ENCODE data around the gene SEC11A.
"Not testable (repeated sequence)": the region's sequence is repeated elsewhere in the genome, so short reads cannot be mapped to it uniquely, and the experiment has no call there.

Gene SEC11A

DNA sequence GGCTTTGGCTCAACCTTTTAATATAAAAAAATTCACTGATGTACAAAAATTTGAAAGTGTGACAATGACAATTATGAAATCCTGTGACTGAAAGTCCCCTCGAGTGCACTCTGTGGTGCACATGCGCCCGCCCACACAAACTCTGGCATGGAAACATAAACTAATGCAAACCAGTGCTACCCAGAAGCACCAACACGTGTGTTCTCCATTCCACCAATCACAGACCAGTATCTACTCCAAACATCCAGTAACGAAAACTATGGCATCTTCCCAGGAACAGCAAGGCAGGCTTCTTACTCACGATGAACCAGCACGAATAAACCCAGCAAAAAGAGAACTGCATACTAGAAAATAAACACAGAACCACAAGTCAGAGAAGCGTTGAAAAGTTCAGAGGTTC lies 46.2 kb downstream of the SEC11A start:
- peak; percentile 31 for DNase-seq

DNA sequence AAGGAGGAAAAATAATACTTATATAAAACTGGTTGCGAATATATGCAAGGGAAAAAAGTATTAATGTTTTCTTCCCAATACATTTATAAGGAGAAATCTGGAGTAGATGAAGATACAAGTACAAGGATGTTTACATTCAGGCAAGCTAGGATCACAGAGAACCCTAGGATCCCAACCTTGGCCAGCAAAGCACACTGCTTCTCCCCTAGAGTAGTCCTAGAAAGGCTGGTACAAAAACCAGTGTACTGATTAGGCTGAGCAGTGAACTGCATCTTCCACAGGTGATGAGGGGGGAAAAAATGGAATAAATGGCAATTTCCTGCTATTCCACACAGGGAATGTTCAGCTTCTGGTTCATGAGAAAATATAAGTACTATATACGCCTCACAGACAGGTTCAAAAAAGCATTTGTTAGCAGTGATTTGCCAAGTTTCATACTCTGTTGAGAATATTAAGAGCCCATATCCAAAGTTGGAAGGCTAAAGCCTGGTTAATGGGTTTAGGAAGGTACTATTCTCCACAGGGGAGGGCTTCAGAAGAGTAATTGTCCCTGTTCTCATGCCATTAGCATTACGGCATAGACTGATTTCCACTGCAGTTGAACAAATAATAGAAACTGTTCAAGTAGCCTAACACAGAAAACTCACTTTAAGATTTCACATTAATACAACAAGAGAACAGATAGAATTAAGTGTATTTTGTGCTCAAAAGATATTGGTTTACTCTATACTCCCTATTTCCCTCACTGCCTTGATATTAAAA lies 47.5 kb downstream of the SEC11A start:
- no peak for DNase-seq

DNA sequence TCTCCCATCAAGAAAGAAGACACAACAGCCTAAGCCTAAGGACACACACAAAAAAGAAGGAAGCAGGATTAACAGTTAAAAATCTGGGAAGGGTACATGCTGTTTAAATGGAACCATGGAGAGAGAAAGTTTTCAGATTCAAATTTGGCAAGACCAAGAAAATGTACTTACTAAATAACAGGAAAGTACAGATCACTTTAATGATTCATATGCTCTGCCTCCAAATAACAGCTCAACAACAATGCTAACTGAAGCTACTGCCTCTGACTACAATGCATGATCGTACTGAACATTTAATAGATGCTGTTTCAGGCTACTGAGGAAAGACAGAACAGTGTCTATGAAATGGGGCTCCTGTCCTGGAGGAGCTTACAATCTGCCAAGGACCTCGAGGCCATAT lies 49.6 kb downstream of the SEC11A start:
- no peak for DNase-seq

DNA sequence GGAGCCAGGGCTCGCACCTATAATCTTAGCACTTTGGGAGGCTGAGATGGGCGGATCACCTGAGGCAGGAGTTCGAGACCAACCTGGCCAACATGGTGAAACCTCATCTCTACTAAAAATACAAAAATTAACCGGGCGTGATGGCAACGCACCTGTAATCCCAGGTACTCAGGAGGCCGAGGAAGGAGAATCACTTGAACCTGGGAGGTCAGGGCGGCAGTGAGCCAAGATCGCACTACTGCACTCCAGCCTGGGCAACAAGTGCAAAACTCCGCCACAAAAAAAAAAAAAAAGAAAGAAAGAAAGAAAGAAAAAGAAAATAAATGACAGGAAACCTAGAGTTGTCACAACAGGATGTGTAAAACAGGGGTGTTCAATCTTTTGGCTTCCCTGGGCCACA lies 54.9 kb downstream of the SEC11A start:
- no peak for DNase-seq

DNA sequence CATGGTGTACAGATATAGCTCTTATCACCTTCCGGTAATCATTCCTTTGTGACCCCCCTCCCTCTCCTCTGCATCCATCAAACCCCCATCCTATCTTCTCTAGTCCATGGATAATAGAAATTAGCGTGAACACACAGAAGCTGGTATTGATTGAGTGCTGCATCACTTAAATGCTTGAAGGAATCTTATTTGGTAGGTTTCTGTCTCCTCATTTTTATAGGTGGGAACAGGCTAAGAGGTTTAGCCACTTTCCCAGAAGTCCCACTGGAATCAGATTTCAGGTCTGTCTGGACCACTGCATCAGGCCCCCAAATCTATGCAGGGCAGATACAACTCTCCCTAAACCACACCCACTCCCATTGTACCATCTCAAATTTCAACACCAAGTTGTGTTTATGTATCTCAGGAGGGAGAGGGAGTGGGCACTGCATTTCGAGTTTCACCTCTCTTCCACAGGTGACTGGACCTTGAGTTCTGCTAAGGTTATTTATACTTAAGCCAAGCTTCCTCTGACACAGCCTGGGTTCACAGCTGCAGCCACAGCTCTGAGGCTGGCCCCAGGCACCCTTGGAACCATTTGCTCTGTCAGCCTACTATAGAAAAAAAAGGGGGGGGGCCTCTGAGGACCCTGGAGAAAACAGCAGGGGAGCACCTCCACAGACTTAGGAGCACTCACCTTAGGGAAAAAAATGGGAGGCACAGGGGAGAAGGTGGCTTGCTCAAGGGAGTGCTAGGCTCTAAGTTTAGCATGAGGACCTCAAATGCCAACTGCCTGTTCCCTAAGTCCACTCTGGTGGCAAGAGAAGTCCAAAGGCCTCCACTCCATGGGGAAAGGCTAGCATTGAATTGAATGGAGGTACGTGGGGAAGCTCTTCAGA lies 55.8 kb downstream of the SEC11A start:
- DNase-seq: no peak

DNA sequence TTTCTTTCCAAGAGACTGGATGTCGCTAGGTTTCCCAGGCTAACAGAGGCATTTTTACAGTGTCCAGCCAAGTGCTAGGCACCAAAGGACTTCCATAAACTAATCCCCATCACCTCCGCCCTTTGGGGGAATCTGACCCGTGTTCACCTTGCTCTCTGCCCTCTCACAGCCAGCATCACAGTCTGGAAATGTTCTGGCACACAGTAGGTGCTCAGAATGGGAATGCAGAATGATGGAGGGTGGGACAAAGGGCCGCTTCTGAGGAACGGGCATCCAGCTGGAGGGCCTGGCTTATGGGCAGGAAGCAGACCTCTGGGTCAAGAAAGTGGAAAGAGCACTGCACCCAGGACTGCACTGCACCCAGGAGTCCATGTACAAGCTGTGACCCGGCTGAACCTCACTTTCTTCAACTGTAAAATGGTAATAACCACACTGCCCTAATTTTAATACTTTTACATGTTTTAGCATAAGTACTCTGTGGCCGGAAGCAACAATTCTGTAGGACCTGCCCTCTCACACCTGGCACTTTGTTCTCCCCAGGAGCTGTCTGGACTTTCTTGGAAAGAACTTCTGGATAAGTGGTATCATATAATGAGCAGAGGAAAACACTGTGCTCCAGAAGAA lies 57.0 kb downstream of the SEC11A start:
- no peak for DNase-seq

DNA sequence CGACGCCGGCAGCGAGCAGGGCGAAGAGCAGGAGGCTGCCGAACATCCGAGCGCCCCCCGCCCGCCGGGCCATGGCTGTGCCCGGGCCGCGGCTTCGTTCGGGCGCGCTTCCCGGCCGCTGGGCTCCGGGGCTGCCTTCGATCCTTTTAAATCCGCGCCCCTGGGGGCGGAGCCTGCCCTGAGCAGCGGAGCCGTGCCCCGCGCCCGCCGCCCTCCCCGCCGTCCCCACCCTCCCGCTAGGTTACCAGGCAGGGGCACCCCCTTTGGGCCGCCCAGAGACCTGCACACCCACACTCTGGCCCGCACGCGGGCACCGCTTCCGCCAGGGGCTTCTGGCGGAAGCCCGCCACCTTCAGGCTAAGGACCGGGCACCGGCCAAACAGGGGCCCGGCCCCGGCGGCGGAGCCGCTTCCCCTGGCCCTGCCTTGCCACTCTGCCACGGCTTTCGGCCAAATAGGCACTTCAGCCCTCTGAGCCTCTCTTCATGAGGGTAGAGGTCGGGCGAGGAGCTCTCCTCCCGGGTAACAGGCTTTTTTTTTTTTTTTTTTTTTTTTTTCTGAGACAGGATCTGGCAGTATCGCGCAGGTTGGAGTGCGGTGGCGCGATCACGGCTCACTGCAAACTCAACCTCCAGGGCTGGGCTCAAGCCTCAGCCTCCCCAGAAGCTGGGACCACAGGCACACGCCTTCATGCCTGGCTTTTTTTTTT lies 57.7 kb downstream of the SEC11A start, which contains the start of gene NMB:
Gene NMB, minus strand, starts transcription at position 120 of the 708 bp plus-strand sequence. Its CDS starts 47 bp downstream, at position 73.
- DNase-seq: peak; percentile 78

DNA sequence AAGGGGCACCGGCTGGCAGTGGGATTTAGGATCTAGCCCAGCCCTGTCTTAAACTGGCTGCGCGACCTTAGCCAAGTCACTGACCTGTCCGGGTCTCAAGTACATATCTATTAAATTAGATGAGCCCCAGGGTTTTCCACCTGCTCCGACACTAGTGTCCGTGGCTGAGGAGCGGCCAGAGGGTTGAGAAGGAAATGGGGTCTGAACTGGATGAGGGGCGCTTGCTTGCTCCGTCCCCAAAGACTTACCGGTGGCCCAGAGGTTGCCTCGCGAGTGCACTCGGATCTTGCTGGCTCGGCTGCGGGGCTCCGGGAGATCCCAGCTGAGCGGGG lies 58.2 kb downstream of the SEC11A start:
- no peak for DNase-seq

DNA sequence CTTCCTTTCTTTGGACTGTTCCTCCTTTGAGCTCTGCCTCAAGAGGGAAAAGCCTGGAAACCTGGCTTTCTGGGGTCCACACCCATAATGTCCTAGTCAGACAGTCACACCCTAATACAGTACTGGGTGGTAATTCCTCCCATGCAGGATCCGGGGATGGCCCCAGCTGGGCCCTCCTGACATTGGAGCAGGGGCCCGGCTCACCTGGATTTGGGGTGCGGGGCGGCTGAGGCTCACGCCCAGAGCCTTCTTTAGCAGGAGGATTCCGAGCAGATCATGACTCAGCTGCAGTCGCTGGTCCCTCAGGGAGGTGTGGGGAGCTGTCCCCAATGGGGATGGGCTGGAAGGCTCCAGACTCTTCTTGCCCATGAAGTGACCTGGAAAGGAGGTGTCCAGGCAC lies 59.0 kb downstream of the SEC11A start:
- no peak for DNase-seq

DNA sequence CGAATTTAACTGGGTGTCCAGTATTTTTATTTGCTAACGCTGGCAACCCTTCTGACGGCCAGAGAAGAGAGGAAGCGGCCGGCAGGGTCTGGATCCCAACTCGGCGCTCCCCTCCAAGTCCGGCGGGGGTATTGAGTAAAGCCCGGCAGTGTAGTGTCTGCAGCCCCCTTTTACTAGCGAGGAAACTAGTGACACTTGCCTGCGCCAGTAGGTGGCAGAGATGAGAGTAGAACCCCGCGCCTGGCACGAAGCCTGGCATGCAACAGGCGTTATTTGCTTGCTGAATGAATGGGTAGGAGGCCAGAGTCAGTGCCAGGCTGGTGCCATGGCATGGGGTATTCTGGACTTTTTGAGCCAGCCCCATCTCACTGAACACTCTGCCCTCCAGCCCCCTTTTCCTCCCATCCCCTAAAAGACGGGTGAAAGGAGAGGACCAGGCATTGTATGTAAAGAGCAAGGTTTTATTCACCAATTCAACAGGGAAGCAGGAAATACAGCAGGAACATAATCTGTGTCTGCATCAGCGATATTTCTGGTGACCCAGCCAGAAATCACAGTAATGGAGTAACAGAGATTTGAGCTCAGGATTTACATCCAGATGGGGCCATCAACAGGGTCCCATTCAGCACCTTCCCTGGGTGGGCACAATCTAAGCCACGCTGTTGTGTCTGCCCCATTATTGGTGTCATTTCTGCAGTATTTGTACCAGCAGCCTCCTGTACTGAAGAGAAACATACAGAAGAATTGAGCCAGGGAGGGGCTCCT lies 61.1 kb downstream of the SEC11A start:
- peak; percentile 71 for DNase-seq

DNA sequence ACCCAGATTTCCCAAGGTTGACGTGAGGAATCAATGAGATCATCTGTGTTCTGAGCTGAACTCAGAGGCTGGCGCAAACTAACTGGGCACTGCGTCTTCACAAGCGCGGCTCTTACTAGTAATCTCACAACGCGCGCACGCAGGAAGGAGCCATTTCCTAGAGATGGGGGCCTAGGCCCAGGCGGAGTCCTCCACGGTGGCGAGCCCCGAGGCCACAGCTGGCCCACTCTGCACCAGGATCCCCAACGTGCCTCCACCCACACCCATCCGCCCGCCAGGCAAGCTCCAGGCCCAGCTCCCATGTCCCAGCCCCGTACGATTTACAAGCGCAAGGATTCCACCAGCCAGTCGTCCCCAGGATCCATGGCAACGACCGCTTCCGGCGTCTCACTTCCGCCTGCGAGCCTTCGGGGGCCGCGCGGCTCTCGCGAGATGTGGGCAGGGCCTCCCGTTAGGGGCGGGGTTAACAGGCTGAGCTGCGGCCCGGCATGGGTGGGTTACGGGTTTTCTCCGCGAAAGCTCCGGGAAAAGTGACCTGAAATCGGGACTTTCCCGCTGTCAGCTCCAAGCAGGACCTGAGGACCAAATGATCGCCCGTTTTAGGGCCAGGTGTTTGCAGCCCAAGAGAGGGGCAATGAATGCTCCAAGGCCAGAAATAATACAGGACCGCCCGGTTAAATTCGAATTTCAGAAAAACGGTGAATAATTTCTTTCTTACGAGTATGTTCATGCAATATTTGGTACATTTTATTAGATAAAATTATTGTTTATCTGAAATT lies 61.8 kb downstream of the SEC11A start, which contains the start of gene WDR73:
Gene WDR73, minus strand, starts transcription at position 374 of the 779 bp plus-strand sequence. Its CDS starts 9 bp downstream, at position 365.
- DNase-seq: peak; percentile 97

DNA sequence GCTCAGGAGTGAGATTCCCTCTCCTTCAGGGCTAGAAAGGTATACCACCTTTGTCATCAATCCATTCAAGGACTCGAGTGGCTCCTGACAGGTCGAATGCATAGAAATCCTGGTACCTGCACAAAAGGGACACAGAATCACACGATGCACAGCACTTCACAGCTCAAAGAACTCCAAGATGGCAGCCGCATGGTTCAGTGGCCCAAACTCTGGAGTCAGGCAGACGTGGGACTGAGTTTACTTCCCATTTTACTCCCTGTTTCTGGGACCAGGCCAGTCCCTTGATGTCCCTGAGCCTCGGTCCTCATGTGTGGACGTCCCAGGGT lies 62.4 kb downstream of the SEC11A start:
- no peak for DNase-seq

DNA sequence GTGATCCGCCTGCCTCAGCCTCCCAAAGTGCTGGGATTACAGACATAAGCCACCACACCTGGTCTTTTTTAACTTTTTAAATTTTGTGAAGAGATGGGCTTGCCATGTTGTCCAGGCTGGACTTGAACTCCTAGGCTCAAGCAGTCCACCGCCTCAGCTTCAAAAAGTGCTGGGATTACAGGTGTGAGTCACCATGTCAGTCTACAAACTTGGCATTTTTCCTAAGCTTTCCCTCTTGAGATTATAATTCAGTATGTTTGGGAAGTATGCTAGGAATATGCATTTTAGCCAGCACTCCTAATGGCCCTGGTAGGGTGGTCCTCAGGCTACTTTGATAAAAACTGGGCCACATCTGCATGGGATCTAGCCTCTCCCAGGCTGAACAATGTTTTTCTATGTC lies 66.2 kb downstream of the SEC11A start:
- DNase-seq: no peak

DNA sequence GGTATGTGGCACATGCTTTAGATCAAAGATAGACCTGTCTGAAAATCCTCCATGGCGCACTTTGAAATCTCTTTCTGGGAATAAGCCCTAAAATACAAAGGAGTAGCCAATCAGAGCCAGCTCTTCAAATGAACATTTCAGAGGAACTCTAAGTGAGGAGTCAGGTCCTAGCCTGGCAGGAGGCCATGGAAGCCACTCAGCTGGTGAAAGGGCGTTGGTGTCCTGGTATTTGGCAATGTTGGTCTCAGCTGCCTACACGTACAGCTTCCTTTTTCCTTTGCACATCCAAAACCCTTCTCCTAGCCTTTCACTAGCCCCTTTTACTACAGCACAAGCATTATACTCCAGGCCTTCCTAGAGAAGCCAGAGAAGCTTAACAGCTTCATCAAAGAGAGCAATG lies 67.4 kb downstream of the SEC11A start:
- no peak for DNase-seq

DNA sequence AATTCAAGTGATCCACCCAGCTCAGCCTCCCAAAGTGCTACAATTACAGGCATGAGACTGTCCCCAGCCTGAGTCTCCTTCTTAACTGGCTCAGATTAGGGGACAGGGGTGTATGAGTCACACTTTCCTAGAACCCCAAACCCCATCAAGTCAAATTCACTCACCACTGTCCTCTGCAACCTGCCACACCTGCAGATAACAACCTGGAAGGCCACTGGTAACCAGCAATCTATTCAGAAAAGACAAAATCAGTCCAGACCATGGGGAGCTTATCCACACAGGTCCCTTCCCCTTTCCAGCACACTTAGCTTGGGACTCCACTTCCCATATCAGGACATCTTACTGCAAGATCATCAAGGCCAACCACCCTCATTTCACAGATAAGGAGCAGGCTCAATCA lies 68.2 kb downstream of the SEC11A start:
- no peak for DNase-seq

DNA sequence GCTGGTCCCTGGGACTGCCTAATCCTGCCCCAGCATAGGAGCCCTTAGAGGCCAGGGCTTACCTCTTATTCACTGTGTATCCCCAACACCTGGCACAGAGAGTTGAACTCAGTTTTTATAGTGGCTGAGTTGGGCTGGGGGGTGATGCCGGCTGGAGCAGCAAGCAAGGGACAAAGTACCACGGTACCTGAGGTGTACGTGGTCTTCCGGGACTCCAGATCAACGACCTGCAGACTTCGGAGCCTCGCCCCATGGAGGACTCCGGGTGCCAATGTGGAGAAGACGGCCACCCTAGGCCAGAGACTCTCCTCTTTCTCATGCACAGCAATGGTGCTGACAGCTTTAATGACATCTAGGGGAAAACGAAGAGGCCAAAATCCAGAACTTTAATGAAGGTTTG lies 69.9 kb downstream of the SEC11A start:
- DNase-seq: no peak

DNA sequence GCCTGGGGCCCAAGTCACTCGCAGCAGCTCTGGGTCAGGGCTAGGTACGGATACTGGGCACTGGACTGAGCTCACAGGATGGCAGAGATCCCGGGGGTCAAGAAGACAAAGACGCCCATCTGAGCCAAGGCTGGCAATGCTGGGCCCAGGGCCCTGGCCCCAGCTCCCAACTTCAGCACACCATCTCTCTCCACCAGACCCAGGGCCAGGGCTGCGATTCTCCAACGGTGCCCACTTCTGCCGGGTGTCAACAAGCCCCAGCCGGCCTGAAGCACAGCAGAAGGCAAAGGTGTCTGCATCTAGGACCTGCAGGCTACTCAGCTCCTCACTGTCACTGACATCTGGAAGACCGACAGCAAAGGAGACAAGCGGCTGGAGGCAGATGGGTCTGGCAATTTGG lies 70.4 kb downstream of the SEC11A start:
- no peak for DNase-seq

DNA sequence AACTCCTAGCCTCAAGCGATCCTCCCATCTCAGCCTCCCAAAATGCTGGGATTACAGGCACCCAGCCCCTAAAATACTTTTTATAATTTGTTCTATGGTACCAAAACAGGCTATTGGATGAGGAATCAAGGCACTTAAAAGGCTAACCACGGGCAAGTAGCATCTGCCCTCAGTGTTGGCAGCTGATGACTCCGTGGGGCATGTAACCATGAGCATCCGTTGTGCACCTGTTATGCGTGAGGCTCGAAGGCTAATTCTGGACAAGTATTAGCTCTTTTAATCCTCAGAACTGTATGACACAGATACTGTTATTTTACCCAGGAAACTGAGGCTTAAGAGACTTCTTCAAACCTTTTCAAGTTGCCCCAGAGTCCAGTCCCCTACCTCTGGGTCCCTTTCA lies 72.1 kb downstream of the SEC11A start:
- DNase-seq: no peak

DNA sequence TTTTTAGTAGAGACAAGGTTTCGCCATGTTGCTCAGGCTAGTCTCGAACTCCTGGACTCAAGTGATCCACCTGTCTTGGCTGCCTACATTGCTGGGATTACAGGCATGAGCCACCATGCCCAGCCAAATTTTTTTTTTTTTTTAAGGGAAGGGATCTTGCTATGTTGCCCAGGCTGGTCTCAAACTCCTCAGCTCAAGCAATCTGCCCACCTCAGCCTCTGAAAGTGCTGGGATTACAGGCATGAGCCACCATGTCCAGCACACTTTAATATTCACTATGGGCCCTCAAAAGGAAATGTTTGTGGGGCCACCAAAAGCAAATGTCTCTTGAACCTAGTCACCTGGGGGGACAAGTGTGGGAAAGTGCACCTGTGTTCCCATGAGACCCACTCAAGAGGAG lies 73.3 kb downstream of the SEC11A start:
- DNase-seq: not testable (repeated sequence)

DNA sequence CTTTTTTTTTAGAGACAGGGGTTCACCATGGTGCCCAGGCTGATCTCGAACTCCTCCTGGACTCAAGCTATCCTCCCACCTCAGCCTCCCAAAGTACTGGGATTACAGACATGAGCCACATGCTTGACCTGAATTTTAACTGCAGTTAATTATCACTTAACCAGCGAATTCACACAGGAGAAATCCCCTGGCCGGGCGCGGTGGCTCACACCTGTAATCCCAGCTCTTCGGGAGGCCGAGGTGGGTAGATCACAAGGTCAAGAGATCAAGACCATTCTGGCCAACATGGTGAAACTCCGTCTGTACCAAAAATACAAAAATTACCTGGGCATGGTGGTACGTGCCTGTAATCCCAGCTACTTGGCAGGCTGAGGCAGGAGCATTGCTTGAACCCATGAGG lies 74.1 kb downstream of the SEC11A start:
- DNase-seq: not testable (repeated sequence)

DNA sequence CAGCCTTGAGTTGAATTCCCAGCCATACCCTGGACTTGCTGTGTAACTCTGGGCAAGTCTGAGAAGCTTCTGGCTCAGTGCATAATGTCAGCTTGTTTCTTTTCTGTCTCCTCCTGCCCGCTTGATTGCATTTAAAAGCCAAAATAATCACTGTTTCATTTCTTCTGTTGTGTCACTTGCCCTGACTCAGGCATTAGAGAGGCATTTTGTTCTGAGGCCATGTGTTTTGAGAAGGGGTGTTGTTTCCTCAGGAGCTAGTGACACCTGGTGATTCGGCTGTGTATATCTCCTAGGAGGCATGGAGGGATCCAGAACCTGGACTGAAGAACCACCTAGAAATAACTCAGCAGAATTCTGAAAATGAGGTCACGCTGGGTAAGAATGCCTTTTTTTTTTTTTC lies 77.8 kb downstream of the SEC11A start:
- DNase-seq: no peak

All from stimulated activated CD4-positive, alpha-beta T cell treated with anti-CD3 and anti-CD28 coated beads, Interleukin-12 subunit alpha, Interleukin-12 subunit beta, amount 100 ng/mL, for 4 hours (primary cell).